Measurements from ENCODE around the gene COL2A1. TPM values are rescaled to one million over a fixed set of nuclear protein-coding genes. Genes with fewer than 3 reads are reported as not detected.

Gene COL2A1
- total RNA-seq, 2 experiments from 2014 or later = not detected

GRCh38 chr12:47931187-47931586, 73.1 kb downstream of the COL2A1 start:
- H3K4me3 Mint-ChIP-seq = no peak overlapping the region
- ATAC-seq (ENCODE audit: poor library complexity) = no peak

DNA sequence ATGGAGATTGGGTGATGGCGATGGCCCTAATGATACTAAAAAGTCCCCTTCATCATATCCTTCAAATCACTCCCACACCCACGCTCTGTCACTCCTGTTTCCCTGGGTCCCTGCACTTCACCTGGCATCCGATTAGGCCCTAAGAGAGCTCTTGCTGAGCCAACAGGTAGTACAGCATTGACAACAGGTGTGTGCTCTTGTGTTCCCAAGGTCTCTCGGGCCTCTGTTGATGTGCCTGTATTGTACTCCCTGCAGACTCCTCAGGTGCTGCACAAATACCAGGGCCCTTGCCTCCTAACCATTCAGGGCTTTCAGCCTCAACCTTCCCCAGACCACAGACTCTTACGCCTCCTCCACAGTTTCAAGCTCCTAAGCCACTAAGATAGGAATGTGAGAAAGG, 73.6 kb downstream of the COL2A1 start:
- H3K4me3 ChIP-seq (ENCODE audit: low read length) = no peak overlapping the region
- Mint-ChIP-seq H3K9me3 (no peaks in the 10 kb centered on the region), H3K4me3 (no peak overlapping the region), H3K4me1 (ENCODE audit: low read depth) (no peaks in the 10 kb centered on the region), H3K27me3 (peaks cover 7% of the 10 kb centered on the region), H3K36me3 (ENCODE audit: low read depth) (no peaks in the 10 kb centered on the region), H3K27ac (no peak overlapping the region)
- no peaks in the 10 kb centered on the region for H3K27me3 ChIP-seq (ENCODE audit: control insufficient read depth in 1 of 2, insufficient read depth in 2 of 2, low read length in 2 of 2)
- no peak overlapping the region for H3K27ac ChIP-seq (ENCODE audit: low read depth in 1 of 2, low read length in 2 of 2)
- DNase-seq (no peak), ATAC-seq (ENCODE audit: poor library complexity) (no peak)
- POLR2A ChIA-PET = no interaction called here
- H3K9me3 ChIP-seq (ENCODE audit: control insufficient read depth in 1 of 2, insufficient read depth in 1 of 2, low read length in 2 of 2) = no peaks in the 10 kb centered on the region
- intact Hi-C loops (cut with DNase I, micrococcal nuclease) = loop anchor here in 1 of 2 experiments (10.0 kb wide), 1 partner anchor 524 kb away; no protein-coding TSS in a partner anchor
- CTCF ChIA-PET = interaction anchor here (0.7 kb wide), 1 partner anchor 26 kb away, joined by 3 read pairs; the partner anchor contains the start of gene VDR
- H3K36me3 ChIP-seq (ENCODE audit: insufficient read depth, low read length) = no peaks in the 10 kb centered on the region
- no peaks in the 10 kb centered on the region for H3K4me1 ChIP-seq (ENCODE audit: insufficient read depth, low read length)
- TF ChIP-seq, protein P1, sequence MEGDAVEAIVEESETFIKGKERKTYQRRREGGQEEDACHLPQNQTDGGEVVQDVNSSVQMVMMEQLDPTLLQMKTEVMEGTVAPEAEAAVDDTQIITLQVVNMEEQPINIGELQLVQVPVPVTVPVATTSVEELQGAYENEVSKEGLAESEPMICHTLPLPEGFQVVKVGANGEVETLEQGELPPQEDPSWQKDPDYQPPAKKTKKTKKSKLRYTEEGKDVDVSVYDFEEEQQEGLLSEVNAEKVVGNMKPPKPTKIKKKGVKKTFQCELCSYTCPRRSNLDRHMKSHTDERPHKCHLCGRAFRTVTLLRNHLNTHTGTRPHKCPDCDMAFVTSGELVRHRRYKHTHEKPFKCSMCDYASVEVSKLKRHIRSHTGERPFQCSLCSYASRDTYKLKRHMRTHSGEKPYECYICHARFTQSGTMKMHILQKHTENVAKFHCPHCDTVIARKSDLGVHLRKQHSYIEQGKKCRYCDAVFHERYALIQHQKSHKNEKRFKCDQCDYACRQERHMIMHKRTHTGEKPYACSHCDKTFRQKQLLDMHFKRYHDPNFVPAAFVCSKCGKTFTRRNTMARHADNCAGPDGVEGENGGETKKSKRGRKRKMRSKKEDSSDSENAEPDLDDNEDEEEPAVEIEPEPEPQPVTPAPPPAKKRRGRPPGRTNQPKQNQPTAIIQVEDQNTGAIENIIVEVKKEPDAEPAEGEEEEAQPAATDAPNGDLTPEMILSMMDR (IDR thresholded peaks at IDR 0.05) = no peak

More at GRCh38 chr12:47931187-47931586, 73.1 kb downstream of the COL2A1 start:
- Histone ChIP-seq H3K9me3 (ENCODE audit: control insufficient read depth in 1 of 2, insufficient read depth in 1 of 2, low read length in 2 of 2) (no peaks in the 10 kb centered on the region), H3K4me3 (ENCODE audit: low read length) (no peak overlapping the region), H3K27ac (ENCODE audit: low read depth in 1 of 2, low read length in 2 of 2) (no peak overlapping the region), H3K4me1 (ENCODE audit: insufficient read depth, low read length) (no peaks in the 10 kb centered on the region), H3K36me3 (ENCODE audit: insufficient read depth, low read length) (no peaks in the 10 kb centered on the region), H3K27me3 (ENCODE audit: control insufficient read depth in 1 of 2, insufficient read depth in 2 of 2, low read length in 2 of 2) (no peaks in the 10 kb centered on the region)
- Mint-ChIP-seq H3K27me3 (peaks cover 7% of the 10 kb centered on the region), H3K27ac (no peak overlapping the region), H3K9me3 (no peaks in the 10 kb centered on the region), H3K36me3 (ENCODE audit: low read depth) (no peaks in the 10 kb centered on the region), H3K4me1 (ENCODE audit: low read depth) (no peaks in the 10 kb centered on the region)
- CTCF ChIA-PET = interaction anchor here (0.7 kb wide), 1 partner anchor 26 kb away, joined by 3 read pairs; the partner anchor contains the start of gene VDR
- no peak for DNase-seq
- intact Hi-C loops (cut with DNase I, micrococcal nuclease) = loop anchor here in 1 of 2 experiments (10.0 kb wide), 1 partner anchor 524 kb away; no protein-coding TSS in a partner anchor
- TF ChIP-seq, protein P1 (IDR thresholded peaks at IDR 0.05) = no peak
- POLR2A ChIA-PET = no interaction called here

DNA sequence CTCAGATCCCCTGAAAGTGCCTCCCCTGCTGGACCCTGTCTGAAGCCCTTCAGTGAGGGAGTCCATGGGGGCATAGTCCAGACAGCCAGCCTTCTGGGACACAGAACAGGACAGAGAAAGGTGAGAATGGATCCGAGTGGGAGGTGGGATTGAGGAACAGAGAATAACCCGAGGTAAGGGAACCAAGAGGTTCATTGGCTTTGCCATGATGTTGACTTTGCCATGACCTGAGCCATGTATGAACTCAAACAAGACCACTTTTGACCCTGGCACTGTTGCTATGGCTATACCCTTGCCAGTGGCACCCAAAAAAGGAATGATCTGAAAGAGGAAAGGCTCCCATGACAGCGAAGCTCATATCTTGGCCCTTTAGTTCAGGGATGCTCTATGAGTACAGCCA, 76.9 kb downstream of the COL2A1 start:
- Histone ChIP-seq H3K27ac (ENCODE audit: low read depth in 1 of 2, low read length in 2 of 2) (no peak overlapping the region), H3K27me3 (ENCODE audit: control insufficient read depth in 1 of 2, insufficient read depth in 2 of 2, low read length in 2 of 2) (no peaks in the 10 kb centered on the region), H3K9me3 (ENCODE audit: control insufficient read depth in 1 of 2, insufficient read depth in 1 of 2, low read length in 2 of 2) (no peaks in the 10 kb centered on the region), H3K4me3 (ENCODE audit: low read length) (no peak overlapping the region), H3K36me3 (ENCODE audit: insufficient read depth, low read length) (no peaks in the 10 kb centered on the region), H3K4me1 (ENCODE audit: insufficient read depth, low read length) (no peaks in the 10 kb centered on the region)
- no peaks in the 10 kb centered on the region for H3K9me3 Mint-ChIP-seq
- ChIA-PET CTCF (no interaction called here), POLR2A (no interaction called here)
- H3K27ac Mint-ChIP-seq = no peak overlapping the region
- H3K4me1 Mint-ChIP-seq (ENCODE audit: low read depth) = no peaks in the 10 kb centered on the region
- ATAC-seq (ENCODE audit: poor library complexity) (no peak), DNase-seq (no peak)
- intact Hi-C loops (cut with DNase I, micrococcal nuclease) = no loop called here
- TF ChIP-seq, protein P1 (IDR thresholded peaks at IDR 0.05) = no peak
- no peak overlapping the region for H3K4me3 Mint-ChIP-seq
- no peaks in the 10 kb centered on the region for H3K36me3 Mint-ChIP-seq (ENCODE audit: low read depth)
- peaks cover 7% of the 10 kb centered on the region for H3K27me3 Mint-ChIP-seq

Other genes with a start within 250 kb of the COL2A1 start
- under 1 TPM; 0.17 to 0.33 TPM for gene RAPGEF3, start 245.6 kb downstream of the COL2A1 start, total RNA-seq
- gene SLC48A1, start 231.2 kb downstream of the COL2A1 start, total RNA-seq = 1 to 10 TPM; 4.5 to 5.8 TPM
- 100 to 1,000 TPM; 116 to 122 TPM for gene HDAC7, start 184.6 kb downstream of the COL2A1 start, total RNA-seq
- 1 to 10 TPM in 1 of 2 experiments, under 1 TPM in 1; 0.93 to 1.6 TPM for gene VDR, start 99.5 kb downstream of the COL2A1 start, total RNA-seq
- 10 to 100 TPM; 17.4 to 20.3 TPM for gene TMEM106C, start 40.9 kb downstream of the COL2A1 start, total RNA-seq
- 10 to 100 TPM; 20.3 to 25.7 TPM for gene SENP1, start 101.6 kb upstream of the COL2A1 start, total RNA-seq
- 1 to 10 TPM; 9.3 to 9.4 TPM for gene PFKM, start 114.9 kb upstream of the COL2A1 start, total RNA-seq
- 10 to 100 TPM; 50.9 TPM for gene ASB8, start 153.0 kb upstream of the COL2A1 start, total RNA-seq
- gene CCDC184, start 179.2 kb upstream of the COL2A1 start, total RNA-seq = 1 to 10 TPM in 1 of 2 experiments, under 1 TPM in 1; 0.92 to 1.0 TPM
- not detected for gene OR10AD1, start 198.8 kb upstream of the COL2A1 start, total RNA-seq